DMS 273 treated with DMSO at 0.1 percent for 48 hours (cell line): ENCODE results near the gene F10.
"Not testable (repeated sequence)": the region's sequence is repeated elsewhere in the genome, so short reads cannot be mapped to it uniquely, and the experiment has no call there.

Experiments
- DNase-seq: peaks from one replicate; lab custom pipeline; 2025; lab: John Stamatoyannopoulos, UW

The F10 gene

DNA sequence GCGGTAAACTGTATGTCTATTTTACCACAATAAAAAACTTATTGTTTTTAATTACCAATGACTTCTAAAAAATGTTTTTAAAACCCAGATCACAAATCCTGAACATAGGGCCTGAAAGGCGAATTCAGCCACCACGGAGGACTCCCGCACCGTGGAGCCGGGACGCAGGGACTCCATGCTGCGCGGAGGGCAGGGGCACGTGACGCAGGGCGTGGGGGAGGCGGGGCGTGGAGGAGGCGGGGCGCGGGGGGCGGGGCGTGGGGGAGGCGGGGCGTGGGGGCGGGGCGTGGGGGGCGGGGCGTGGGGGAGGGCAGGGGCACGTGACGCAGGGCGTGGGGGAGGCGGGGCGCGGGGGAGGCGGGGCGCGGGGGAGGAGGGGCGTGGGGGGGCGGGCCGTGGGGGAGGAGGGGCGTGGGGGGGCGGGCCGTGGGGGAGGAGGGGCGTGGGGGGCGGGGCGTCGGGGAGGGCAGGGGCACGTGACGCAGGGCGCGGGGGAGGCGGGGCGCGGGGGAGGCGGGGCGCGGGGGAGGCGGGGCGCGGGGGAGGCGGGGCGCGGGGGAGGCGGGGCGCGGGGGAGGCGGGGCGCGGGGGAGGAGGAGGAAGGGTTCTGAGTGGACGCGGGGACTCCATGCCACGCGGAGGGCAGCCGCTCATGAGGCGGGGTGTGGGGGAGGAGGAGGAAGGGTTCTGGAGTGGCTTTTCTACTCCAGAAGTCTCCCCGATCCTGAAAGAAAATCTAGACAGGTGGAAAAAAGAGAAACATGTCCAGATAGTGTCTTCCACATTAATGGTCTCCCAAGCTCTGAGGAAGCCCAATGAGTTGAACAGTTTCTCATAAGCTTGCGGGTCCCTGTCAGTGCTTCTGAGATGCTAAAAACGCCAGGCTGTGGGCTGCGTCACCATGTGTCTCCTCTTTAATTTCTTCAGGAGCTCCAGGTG, 31.5 kb downstream of the F10 start:
- no peak for DNase-seq

DNA sequence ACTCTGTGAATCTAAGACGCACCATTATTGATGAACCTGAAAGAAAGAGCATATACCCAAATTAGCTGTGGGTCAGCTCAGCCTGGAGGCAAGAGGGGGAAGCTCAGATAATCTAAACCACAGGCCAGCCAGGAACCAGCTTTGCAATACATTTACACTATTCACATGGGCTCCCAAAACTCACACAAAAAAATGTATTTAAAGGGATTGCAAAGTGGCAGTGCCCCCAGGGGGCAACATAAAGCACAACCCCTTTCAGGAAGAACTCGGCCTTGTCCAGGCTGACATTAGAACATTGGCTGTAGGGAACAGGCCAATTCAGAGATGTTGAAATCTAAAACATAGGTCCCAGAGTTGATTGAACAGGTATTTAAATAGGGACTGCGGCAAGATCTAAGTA, 32.6 kb downstream of the F10 start:
- no peak for DNase-seq

DNA sequence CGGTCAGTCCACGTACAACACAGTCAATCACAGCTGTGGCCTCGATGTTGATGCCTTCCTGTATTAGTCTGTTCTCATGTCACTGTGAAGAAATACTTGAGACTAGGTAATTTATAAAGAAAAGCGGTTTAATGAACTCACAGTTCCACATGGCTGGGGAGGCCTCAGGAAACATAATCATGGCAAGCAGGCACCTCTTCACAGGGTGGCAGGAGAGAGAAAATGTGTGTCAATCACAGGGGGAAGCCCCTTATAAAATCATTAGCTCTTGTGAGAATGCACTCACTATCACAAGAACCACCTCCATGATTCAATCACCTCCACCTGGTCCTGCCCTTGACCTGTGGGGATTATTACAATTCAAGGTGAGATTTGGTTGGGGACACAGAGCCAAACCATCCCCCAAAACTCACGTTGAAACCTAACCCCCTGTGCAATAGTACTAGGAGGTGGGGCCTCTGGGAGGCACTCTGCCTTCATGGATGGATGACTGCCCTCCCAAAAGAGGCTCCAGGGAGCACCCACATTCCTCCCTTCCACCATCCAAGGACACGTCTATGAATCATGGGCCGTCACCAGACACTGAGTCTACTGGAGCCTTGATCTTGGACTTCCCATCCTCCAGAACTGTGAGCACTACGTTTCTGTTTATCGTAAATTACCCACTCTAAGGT, 33.5 kb downstream of the F10 start:
- DNase-seq = no peak

DNA sequence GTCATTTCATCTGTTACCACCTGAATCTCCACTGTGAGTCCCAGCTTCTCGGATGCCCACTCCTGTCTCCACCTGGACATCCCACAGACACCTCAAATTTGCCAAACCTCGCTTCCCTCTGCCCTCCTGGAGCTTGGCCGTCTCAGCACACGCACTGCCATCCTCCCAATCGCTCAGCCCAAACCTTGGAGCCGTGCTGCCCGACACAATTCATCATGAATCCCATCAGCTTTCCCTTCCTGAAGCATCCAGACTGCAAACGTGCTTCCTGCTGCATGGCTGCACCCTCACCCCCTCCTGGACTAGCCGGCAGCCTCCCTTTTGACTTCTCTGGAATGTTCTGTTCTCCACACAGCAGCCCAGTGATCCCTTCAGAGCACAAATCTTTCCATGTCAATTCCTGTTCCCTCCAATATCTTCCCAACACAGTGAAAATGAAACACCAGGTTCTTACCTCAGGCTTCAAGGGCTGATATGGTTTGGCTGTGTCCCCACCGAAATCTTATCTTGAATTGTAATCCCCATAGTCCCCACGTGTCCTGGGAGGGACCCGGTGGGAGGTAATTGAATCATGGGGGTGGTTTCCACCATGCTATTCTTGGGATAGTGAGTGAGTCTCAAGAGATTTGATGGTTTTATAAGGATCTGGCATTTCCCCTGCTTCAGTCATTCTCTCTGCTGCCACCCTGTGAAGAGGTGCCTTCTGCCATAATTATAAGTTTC, 34.8 kb downstream of the F10 start:
- DNase-seq = no peak

DNA sequence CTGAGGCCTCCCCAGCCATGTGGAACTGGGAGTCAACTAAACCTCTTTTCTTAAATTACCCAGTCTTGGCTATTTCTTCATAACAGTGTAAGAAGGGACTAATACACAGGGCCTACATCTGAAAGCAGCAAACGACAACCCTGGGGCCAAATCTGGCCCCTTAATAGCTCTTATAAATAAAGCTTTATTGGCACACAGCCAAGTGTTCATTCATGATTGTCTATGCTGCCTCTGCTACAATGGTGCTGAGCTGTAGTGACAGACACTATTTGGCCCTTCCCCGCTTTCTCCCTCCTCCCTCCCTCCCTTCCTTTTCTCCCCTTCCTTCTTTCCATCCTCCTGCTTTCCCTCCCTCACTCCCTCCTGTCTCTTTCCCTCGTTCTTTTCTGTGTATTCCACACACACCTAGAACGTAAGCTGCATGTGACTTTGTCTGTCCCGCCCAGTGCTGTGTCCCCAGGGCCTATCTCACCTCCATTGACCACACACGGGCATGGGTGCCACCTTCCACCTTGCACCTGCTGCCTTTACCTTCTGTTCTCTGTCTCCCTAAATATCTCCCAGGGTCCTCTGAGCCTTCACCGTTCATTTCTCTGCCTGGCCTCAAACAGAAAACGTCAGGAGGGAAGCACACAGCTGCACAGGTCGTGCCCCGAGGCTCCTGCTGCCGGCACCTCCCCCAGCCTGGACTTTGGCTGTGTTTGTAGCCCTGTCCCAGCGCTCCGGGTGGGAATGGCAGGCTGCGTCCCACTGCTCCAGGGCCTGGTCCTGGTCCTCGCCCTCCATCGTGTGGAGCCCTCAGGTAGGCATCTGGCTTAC, 35.5 kb downstream of the F10 start, which contains the start of gene PROZ:
Gene PROZ, plus strand, starts transcription at position 720 of the 819 bp plus-strand sequence. Its CDS starts 13 bp downstream, at position 733.
- no peak for DNase-seq

DNA sequence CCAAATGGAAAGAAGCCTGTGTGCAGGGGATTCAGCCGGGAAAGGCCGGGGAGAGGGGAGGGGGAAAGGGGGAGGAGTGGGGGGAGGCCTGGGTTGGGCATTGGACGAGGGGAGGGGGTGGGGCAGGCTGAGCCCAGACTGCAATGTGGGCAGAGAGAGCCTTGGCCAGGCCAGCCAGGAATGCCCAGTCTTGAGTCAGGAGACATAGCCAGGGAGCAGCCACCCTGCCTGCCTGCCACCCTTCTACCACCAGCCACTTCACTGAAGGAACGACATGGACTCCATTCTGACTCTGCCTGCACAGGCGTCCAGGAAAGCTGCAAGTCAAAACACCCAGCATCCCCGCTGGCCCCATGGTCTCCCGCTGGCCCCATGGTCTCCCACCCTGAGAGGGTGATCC, 36.3 kb downstream of the F10 start:
- DNase-seq = no peak

DNA sequence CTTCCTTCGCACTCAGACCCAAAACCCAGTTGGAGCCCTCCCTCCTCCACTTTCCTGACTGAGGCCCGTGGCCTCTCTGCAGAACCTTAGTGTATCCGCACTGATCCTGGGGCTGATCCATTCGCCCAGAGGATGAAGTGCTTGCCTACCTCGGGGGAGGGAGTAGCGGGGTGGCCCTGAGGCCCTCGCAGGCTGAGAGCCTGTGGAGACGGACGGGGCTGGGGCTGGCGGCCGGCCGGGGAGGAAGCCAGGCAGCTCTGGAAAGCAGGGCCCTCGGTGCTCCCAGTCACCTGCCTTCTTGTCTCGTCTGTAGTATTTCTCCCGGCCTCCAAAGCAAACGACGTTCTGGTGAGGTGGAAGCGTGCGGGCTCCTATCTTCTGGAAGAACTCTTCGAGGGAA, 37.1 kb downstream of the F10 start:
- no peak for DNase-seq

DNA sequence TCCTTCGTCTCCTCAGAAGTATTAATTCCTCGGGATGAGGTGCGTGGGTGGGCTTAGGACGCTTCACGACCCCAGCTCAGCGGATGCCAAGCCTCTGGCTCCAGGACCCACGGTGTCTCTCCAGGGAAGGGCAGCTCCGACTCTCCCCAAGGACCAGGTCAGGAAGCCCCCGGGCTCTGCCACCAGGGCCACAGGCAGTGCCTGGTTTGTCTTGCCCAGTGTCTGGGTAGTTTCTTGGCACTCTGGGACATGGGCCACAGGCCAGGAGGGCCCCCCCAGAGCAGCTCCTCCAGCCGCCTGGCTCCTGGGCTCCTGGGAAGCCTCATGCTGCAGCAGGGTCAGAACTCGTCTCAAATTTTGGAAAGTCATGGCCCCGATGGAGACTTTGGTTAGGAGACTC, 38.4 kb downstream of the F10 start:
- no peak for DNase-seq

DNA sequence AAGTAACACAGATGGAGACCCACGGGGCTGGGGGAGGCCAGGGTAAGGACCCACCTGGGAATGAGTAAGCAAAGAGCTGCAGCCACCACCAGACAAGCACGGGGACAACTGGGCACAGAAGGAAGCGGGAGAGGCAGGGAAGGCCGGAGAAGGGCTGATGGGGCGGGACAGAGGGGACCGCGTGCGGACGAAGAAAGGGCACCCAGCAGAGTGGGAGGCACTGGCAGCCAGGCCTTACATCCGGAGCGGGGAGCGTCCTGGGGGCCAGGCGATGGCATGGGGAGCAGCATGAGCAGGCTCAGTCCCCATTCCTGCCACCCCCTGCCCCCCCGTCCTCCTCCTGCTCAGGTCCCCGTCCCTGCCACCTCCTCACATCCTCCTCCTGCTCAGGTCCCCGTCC, 38.8 kb downstream of the F10 start:
- no peak for DNase-seq

DNA sequence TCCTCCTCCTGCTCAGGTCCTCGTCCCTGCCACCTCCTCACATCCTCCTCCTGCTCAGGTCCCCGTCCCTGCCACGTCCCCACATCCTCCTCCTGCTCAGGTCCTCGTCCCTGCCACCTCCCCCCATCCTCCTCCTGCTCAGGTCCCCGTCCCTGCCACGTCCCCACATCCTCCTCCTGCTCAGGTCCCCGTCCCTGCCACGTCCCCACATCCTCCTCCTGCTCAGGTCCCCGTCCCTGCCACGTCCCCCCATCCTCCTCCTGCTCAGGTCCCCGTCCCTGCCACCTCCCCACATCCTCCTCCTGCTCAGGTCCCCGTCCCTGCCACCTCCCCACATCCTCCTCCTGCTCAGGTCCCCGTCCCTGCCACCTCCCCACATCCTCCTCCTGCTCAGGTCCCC, 39.4 kb downstream of the F10 start:
- not testable (repeated sequence) for DNase-seq

DNA sequence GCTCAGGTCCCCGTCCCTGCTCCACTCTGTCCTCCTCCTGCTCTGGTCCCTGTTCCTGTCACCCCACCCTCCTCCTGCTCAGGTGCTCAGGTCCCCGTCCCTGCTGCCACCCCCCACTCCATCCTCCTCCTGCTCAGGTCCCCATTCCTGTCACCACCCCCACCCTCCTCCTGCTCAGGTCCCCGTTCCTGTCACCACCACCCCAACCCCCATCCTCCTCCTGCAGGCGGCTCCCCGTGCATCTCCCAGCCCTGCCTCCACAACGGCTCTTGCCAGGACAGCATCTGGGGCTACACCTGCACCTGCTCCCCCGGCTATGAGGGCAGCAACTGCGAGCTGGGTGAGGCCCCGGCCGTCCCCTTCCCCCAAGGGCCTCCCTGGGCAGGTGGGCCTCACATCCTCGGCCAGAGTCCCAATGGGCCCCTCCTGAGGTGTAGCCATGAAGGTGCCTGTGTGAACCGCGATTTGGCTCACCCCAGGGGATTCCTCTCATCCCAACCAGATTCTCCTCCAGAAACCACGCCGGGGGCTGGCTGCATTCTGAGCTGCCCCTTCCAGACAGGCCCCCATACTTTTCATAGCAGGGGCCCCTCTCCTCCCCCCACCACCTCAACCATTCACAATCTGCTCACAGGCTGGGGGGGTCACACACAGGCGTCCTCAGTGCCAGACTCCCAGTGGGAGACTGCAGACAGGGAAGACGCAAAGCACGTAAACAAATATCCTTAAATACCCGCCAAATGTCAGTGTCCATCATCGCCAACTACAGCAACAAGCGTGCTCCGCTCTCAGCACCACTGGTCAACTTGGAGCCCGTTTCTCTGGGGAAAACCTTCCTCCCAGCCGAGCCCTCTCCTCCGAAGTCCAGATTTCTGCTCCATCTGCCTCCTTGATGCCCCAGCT, 40.4 kb downstream of the F10 start:
- no peak for DNase-seq

DNA sequence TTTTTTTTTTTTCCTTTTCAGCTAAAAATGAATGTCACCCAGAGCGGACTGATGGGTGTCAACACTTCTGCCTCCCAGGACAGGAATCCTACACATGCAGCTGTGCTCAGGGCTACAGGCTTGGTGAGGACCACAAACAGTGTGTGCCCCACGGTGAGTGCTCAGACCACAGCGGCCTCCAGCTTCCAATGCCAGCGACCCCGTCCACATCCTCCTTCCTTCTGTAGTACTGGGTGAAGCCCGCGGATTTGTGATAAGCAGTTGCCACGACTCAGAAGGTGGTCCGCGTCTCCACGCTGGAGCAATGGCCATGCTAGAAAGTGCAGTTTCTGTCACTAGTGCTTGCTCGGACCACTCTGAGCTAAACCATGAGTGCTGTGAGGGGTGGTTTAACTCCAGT, 41.9 kb downstream of the F10 start:
- no peak for DNase-seq

DNA sequence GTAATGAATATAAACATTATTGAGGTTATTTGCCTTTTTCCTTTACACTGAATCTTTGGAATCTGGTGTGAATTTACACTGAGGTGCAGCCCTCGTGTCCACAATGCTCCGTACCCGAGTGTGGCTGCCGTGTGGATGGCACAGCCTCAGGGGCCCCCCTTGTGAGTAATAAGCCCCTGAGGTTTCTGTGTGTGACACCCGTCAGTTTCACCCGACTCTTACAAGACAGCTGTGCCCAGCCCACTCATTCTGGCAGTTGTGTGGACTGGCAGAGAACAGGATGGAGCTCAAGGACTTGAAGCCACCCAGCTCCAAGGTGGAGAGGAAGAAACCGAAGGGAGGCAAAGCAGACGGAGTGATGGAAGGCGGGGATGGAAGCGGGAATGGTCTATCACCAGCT, 43.7 kb downstream of the F10 start:
- DNase-seq = no peak

DNA sequence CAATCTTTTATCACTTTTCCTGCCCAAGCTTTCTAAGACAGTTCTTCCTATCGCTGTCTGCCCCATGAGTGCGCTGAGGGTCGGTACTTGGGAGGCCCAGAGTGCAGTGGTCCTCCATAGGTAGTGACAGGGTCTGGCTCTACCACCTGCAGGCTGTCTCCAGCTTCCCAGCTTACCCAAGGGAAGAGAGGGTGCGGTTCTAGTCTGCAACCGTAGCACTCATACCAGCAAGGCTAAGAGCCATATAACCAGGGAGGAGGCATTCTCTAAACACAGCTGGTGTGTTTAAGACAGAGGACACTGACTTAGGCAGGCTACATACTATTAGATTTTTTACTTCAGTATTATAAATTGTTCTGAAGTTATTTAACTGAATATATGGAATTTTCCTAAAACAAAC, 44.1 kb downstream of the F10 start:
- DNase-seq = no peak

DNA sequence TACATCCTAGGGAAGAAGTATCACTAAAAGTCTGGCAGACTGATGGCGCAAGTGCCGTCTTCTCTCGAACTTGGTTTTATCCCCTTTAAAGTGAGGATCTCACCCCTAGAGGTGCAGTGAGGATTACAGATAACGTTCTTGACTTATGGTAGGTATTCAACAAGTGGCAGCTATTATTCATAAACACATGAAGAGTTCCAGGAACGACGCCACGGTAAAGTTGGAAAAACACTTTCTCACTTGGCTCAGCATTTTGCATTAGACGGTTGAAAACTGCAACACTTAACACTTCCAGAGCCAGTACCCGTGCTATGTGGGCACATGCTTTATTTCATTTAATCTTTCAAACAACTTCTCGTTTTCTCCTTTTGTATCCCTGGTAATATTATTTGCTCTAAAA, 44.6 kb downstream of the F10 start:
- DNase-seq = no peak

DNA sequence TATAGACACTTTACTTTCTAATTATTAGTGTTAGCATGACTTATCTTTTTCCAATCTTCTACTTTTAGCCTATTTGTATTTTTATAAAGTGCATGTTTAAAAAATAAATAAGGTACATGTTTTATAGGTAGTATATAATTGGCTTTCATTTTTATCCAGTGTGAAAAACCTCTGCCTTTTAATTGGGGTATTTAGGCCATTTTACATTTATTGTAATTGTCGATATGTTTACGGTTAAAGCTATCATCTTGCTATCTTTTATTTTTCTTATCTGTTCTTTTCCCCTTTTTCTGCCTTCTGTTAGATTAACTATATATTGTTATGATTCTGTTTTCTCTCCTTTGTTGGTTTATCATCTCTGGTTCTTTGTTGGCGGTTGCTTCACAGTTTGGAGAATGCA, 45.0 kb downstream of the F10 start:
- DNase-seq = no peak

DNA sequence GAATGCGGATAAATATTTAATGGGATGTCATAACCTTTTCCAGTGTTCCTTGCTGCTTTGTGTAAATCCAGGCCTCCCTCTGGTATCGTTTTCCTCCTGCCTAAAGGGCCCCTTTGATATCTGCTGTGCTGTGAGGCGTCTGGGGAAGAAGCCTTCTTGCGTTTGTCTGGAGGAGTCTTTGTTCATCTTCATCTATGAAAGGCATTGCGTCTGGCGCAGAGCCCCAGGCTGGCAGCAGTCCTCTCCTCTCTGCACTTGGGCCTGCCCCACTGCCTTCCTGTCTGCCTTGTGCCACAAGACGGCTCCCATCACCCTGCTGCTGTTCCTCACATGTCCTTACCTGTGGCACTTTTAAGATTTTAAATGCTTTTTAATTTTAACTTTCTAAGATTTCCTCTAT, 45.6 kb downstream of the F10 start:
- DNase-seq = no peak

DNA sequence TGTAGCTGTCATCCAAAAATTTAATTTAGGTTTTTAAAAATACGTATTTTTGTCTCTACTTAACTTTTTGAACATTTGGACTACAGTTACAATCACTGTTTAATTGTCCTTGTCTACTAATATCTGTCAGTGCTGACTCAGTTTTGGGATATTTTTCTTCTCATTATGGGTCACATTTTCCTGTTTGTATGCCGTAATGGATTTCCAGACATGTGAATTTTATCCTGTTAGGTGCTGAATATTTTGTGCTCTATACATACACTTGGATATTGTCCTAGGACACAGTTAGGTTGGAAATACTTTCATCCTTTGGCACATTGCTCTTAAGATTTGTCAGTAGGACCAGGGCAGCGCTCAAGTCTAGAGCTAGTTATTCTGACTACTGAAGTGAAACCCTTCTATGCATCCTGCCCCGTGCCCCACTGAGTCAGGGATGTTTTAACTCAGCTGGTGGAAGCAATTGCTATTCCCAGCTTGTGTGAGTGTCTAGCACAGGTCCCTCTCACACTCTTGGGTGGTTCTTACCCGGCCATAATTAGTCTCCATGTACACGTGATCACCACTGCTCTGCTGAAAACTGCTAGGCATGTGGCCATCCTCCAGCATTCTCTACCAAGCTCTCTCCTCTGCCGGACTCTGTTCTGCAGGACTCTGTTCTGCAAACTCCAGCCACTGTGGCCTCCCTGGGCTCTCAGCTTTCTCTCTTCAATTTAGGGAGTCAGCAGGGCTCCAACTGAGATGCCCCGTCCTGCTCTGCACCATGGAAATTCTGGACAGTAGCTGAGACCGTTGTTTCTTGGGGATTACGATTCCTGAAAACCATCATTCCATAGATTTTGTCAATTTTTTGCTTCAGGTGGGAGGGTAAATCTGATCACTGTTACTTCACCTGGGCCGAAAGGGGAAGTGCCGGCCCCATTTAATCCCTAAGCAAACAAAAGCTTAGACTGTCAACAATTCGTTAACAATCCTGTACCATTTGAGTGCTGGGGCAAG, 47.0 kb downstream of the F10 start:
- no peak for DNase-seq

DNA sequence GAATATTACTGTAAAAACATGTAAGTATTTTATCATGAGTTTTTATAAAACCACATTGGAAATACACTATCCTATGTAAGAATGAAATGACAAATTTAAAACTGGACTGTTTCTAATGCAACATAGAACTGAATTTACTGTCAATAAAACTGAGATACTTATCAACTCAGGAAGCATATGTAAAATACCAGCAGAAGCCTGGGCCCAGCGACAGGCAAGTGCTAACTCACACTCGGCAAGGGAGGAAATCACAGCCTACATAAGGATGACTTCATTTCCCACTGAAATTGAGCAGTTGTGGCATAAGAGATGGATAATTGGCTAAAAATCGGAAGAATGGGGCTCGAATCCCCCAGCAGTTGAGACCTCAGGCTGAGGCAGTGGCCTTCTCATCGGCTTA, 47.9 kb downstream of the F10 start:
- DNase-seq = no peak
